Right hindlimb (tissue), 1 donor: ENCODE data around the gene POLN.
"Not testable (repeated sequence)": the region's sequence is repeated elsewhere in the genome, so short reads cannot be mapped to it uniquely, and the experiment has no call there.

Source experiments
- DNase-seq: peaks from one replicate; pipeline ENCODE4 v3.0.0-alpha.2; 2018

Gene POLN

GRCh38 chr4:2275044-2275397 lies 33.1 kb upstream of the POLN start:
- not testable (repeated sequence) for DNase-seq

GRCh38 chr4:2274320-2275043 lies 32.6 kb upstream of the POLN start:
- no peak for DNase-seq

GRCh38 chr4:2273657-2274319 lies 31.9 kb upstream of the POLN start:
- DNase-seq, result no peak

GRCh38 chr4:2273221-2273620 lies 31.3 kb upstream of the POLN start:
- no peak for DNase-seq

- DNase-seq, result no peak
These were observed 30.9 kb upstream of the POLN start for GRCh38 chr4:2272828-2273120.

DNA sequence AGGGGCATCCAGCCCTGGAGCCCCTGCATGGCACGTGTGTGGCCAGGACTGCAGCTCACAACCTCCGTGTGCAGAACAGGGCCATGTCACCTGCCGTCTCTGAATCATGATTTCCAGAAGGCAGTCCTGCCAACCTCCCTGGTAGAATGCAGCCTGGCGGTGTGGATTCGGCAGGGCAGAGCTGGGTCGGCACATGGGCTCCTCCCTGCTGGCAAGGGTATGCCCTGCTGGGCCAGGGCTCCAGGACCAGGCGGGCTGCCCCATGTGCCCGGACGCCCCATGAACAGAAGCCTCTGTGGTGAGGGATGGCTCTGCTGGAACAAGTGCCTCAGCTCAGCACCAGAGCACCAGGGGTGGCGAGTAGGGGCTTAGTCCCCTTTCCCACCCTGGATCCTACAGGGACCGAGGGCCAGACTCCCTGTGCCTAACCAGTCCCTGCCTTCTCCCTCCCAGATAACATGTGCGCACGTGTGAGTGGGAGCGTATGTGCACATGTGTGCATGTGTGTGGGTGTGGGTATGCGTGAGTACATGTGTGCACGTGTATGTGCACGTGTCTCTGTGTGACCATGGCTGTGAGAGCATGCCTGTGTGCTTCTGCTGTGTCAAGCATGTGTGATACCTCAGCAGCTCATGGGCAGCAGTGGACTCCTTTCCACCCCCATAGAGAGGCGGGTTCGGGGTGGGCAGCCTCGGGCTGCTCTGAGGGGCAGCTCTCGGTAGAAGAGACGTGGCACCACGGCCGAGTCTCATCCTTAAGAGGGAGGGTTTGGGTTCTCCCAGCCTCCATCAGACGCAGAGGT lies 30.3 kb upstream of the POLN start:
- DNase-seq, result no peak

- no peak for DNase-seq
These were observed 29.5 kb upstream of the POLN start for GRCh38 chr4:2271279-2272025.

GRCh38 chr4:2270341-2271165 lies 28.6 kb upstream of the POLN start:
- DNase-seq, result no peak

DNA sequence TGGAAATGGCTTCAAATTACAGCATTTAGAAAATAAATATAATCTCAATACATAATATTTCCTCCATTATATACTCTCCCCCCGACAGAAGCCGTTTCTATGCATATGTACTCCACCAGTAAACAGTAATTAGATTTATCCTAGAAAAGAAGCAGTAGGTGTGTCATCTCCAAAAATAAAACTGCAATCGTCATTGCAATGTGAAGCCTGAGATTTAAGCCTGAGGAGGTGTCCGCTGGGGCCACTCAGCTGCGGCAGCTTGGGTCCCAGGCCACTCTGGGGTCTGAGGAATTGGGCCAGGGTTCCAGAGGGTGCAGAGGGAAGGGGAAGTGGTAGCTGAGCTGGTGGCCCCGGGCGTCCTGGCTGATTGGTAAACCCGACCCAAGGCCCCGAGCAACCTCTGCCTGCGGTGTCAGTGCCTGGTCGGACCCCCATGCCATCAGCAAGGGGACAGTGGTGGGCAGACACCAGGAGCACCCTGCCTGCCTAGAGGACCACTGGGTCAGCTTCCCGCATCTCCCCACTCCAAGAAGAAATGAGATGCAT lies 27.8 kb upstream of the POLN start:
- no peak for DNase-seq

DNA sequence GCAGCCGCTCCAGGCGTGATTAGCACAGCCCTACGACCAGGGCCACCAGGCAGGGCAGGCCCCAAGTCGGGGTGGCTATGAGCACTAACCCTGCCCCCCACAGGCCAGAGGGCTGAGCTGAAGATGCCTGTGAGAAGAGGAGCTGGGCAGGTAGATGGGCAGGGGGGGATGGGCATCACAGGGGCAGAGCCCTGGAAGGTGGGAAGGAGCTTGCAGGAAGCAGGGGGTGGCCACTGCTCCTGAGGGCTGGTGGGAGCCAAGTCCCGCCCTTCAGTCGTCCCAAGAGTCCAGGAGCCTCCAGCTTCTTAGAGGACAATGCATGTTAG lies 27.2 kb upstream of the POLN start:
- no peak for DNase-seq

DNA sequence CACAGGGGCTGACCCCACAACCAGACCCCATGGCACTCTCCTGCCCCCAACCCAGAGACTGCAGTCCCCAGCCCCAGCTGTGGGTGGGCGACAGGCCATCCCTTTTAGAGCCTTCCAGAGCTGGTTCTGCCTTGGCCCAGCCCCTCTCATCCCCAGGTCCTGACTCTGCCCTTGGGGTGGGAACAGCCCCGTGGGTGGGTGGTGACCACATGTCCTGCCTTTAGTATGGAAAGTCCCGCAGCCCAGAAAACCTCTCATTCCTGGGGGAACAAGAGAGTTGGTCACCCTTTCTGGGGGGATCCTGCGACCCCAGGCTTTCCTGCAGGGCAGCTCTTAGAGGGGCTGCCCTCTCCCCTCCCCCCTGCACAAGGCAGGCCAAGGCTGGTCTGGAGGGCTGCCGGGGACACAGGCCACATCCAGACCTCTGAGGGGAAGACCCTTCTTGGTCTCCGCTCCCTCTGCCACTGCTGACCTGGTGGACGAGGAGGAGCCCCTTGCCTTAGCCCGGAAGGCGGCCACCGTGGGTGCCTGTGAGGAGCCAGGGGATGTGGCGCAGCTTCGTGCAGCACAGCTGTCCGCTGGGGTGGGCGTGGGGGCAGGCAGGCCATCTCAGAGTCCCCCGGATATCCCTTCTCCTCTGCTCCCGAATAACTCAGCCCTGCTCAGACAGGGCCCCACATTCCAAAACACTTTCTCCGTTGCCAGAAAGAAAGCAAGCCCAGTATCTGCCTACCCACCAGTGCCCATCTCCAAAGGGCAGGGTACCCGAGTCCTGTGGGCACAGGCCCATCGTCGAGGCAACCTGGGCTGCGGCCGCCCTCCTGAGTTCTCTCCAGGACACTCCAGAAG lies 26.7 kb upstream of the POLN start:
- no peak for DNase-seq

- no peak for DNase-seq
These were observed 25.9 kb upstream of the POLN start for GRCh38 chr4:2267841-2268240.

GRCh38 chr4:2267320-2267811 lies 25.4 kb upstream of the POLN start:
- no peak for DNase-seq

DNA sequence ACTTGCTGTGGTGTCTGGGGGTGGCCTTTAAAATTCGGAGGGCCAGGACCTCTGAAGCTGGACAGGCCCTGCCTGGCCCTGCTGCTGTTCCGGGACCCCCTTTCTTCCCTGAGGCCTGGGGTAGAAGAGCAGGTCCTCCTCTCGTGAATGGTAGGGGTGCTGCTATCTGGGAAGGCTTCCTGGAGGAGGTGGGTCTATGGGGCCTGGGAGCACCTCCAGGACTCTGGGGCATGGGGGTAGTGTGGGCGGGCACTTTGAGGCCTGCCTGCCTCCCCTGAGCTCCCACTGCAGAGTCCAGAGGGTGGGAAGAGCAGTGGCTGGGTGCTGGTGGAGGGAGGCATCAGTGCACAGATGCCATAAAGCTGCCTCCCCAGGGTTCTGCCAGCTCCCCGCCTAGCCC lies 24.9 kb upstream of the POLN start:
- no peak for DNase-seq

DNA sequence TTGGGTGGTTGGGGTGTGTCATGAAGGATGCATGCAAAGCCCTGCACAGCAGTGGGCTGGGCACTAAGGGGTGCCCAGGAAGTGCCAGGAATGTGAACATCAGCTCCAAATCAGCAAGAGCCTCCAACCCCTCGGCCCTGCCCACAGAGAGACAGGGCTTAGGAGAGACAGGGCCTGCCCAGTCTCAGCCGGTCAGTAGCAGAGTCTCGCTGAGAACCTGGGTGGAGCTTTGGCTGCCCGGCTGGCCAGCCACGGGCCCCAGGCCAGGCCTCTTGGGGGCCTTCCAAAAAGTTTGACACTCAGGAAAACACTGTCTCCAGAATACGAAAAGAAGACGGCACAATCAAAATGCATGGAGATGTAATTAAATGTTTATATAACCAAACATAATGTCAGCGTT lies 24.3 kb upstream of the POLN start:
- peak; percentile 71 for DNase-seq

DNA sequence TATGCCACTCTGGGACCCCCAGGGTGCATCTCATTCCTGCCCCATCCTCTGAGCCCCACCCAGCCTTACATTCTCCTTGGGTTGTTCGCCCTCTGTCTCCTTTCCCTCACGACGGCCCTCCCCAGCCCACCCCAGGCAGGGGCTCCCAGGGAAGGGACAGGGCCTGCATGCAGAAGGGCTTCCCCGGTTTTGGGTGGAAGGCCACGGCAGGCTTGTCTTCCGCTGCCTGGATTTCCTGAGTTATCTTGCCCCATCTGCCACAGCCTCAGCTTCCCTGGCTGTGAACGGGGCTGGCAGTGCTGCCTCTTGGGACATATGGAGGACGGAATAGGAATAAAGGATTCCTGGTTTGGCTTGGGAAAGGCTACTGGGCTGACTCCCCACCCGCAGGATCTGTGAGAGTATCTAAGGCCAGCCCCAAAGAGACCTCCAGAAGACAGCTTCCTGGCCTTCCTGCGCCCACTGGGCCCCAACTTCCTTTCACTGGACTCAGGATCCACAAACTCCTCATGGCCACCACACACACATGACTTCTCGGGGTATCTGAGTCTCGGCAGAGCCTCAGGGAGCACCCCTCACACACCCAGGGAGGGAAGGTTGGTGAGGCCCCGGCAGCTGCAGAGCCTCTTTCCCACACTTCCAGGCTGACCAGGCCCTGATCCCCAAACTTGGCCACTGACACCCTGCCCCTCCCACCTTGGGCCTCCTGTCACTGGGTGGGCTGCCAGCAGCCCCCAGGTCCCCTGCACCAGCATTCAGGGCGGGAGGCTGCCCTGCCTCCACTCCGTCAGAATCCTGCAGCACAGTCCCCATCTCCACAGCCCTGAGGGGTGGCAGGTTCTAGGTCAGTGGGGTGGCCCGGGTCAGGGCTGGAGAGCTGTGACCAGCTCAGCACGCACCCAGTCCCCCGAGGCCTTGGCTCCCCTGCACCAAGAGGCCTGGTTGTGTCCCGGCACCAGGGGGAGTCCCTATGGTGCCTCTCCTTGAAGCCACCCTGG lies 23.5 kb upstream of the POLN start:
- DNase-seq, result no peak

GRCh38 chr4:2264481-2265041 lies 22.6 kb upstream of the POLN start:
- DNase-seq, result no peak

GRCh38 chr4:2263926-2264321 lies 22.0 kb upstream of the POLN start:
- DNase-seq, result peak; percentile 25

DNA sequence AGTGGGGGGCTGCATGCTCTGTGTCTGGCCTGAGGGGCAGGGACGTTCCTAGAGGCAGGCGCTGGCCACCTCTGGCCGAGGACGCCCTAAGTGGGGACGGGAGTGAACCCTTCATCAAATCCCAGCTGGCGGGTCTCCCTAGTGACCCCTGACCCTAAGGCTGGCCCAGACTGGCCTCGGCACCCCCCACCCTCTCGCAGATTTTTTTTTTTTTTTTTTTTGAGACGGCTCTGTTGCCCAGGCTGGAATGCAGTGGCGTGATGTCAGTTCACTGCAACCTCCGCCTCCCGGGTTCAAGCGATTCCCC lies 21.0 kb upstream of the POLN start:
- no peak for DNase-seq
